Measurements from ENCODE around the gene KCTD8.

- TF ChIP-seq, protein P1, sequence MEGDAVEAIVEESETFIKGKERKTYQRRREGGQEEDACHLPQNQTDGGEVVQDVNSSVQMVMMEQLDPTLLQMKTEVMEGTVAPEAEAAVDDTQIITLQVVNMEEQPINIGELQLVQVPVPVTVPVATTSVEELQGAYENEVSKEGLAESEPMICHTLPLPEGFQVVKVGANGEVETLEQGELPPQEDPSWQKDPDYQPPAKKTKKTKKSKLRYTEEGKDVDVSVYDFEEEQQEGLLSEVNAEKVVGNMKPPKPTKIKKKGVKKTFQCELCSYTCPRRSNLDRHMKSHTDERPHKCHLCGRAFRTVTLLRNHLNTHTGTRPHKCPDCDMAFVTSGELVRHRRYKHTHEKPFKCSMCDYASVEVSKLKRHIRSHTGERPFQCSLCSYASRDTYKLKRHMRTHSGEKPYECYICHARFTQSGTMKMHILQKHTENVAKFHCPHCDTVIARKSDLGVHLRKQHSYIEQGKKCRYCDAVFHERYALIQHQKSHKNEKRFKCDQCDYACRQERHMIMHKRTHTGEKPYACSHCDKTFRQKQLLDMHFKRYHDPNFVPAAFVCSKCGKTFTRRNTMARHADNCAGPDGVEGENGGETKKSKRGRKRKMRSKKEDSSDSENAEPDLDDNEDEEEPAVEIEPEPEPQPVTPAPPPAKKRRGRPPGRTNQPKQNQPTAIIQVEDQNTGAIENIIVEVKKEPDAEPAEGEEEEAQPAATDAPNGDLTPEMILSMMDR (IDR thresholded peaks at IDR 0.05; ENCODE audit: insufficient read depth, low read depth, low read length) = no peak
- no peak for TF ChIP-seq EZH2 (IDR thresholded peaks at IDR 0.05; ENCODE audit: insufficient read depth, low read length)
Measured at GRCh38 chr4:44494810-44495701, 46.4 kb upstream of the KCTD8 start.
